RWPE1 (cell line): ENCODE results near the gene NUAK1.

Source experiments
- CTCF ChIA-PET: fragments of 350-600 bp; sonication (Branson Sonifier 250); formaldehyde crosslinking; extraction: SDS; loops from one replicate; lab custom pipeline; 2021; lab: Yijun Ruan, JAX
- POLR2A ChIA-PET: fragments of 400-600 bp; formaldehyde crosslinking; extraction: SDS; loops from one replicate; lab custom pipeline; 2020; ENCODE audit warnings: antibody characterized with exemption; ENCODE audit not compliant: low non-redundant PET; lab: Yijun Ruan, JAX
- DNase-seq: peaks from one replicate; pipeline ENCODE4 v3.0.0; 2012; ENCODE audit warnings: low spot score
- H3K27ac ChIP-seq: fragments of 450-650 bp; 2 replicates; pipeline ENCODE4 v1.5.1; 2017
- TF ChIP-seq, protein P1 (sequence below): fragments of 450-650 bp; conservative IDR thresholded peaks from 2 replicates; pipeline ENCODE4 v1.5.1; 2017; ENCODE audit warnings: low read depth, mild to moderate bottlenecking

NUAK1 gene

DNA sequence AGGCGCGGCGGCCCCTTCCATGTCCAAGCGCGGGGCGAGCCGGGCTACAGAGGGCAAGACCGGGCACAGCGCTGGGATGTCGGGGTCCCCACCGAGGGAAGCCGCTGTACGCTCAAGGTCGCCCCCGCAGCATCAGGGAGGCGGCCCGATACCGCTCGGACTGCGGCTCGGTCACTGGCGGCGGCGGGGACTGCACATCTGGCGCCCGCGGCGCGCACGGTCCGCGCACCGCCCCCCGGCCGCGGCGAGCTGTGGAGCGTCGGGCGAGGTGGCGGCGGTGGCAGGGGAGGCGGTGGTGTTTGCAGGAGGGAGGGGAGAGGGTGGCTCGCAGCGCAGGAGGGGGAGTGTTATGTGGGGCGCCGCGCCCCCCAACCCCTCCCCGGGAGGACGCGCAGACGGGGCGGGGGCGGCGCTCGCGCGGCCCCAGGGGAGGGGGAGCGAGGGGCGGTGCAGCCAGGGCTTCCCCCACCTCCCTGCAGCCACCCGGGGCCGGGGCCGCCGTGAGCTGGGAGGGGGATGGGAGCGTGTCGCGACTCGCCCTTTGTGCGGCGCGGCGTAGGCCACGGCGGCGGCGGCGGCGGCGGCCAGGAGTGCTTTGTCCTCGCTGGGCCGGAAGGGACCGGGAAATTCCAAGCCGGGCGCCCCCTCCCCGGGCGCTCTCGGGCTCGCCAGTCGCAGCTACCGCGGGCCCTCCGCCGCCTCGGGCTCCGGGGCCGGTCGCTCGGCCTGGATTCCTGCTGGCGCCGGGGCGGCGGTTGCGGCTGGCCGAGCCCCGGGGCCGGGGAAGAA, at the start of gene NUAK1:
Gene NUAK1 (minus strand): TSS at position 322 of the 789 bp plus-strand sequence. CDS start 301 bp downstream, at position 21.
- POLR2A ChIA-PET, result no interaction called here
- TF ChIP-seq, protein P1, sequence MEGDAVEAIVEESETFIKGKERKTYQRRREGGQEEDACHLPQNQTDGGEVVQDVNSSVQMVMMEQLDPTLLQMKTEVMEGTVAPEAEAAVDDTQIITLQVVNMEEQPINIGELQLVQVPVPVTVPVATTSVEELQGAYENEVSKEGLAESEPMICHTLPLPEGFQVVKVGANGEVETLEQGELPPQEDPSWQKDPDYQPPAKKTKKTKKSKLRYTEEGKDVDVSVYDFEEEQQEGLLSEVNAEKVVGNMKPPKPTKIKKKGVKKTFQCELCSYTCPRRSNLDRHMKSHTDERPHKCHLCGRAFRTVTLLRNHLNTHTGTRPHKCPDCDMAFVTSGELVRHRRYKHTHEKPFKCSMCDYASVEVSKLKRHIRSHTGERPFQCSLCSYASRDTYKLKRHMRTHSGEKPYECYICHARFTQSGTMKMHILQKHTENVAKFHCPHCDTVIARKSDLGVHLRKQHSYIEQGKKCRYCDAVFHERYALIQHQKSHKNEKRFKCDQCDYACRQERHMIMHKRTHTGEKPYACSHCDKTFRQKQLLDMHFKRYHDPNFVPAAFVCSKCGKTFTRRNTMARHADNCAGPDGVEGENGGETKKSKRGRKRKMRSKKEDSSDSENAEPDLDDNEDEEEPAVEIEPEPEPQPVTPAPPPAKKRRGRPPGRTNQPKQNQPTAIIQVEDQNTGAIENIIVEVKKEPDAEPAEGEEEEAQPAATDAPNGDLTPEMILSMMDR, result no peak
- peak within 1 kb of the TSS; percentile 91 for H3K27ac ChIP-seq
- DNase-seq, result peak; percentile 20
- CTCF ChIA-PET, result interaction anchor here (0.7 to 4.3 kb wide), 4 partner anchors 10 to 718 kb away, joined by 3 to 23 read pairs (median 4); no protein-coding TSS in a partner anchor

DNA sequence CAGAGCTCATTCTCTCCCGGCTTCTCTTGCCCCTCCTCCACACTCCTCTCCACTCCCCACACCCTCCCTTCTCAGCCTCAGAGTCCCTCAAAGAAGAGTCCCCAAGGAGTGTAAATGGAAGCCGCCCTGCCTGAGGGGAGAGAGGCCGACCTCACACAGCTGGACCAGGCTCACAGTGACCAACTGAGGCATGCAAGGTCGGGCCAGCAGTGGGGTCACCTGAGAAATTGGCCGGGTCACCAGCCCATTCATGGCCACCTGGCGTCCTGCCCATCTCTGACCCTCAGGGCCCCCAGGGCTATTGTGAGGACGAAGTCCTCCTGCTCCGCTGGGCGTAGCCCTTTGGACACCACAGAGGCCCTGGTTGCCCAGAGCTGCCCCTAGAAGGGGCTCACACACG, 49.5 kb upstream of the NUAK1 start:
- TF ChIP-seq, protein P1, result no peak
- POLR2A ChIA-PET, result no interaction called here
- CTCF ChIA-PET, result no interaction called here
- no peak overlapping the region for H3K27ac ChIP-seq
- DNase-seq, result no peak

DNA sequence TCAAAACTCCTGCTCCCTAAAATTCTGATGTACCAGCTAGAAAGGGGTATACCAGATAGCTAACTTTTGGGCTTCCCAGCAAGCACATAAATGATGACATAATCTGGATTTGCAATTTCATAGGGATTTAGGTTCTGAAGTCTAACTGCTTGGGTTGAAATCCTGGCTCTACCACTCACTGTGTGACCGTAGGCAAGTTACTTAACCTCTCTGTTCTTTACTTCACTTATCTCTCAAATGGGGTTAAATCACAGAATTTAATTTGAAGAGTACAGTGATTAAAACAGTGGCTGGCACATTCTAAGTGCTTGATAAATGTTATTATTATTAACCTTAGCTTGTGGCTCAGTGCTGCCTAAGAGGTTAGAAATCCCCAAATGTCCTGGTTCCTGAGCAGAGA, 49.1 kb upstream of the NUAK1 start:
- POLR2A ChIA-PET, result no interaction called here
- CTCF ChIA-PET, result no interaction called here
- TF ChIP-seq, protein P1, result no peak
- DNase-seq, result no peak
- H3K27ac ChIP-seq, result no peak overlapping the region

DNA sequence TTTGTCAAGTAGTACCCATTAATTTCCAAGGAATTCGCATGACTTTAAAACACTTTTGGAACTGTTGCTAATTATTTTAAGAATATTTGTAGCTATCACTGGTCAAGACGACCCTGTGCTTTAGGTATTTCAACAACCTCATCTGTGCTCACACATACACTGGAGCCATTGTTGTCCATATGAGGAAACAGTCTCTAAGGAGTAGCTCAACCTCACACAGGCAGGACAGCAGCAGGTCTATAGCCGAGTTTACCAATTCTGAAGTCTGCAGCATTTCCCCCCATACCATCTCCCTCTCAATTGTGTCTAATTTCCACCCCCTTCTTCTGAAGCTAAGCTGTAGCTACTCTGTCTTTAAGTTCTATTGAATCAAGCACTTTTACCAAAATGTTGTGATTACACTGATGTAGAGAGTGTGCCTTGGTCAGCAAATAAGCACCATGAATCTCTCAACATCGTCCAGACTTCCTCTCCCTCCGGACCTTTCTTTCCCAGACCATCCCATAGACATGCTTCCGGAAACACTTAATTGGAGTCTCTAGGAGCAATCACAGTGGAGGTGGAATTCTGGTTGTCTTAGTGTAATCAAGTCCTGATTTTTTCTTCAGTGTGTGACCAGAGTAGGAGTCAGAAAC, 48.5 kb upstream of the NUAK1 start:
- DNase-seq, result no peak
- TF ChIP-seq, protein P1, result no peak
- no peak overlapping the region for H3K27ac ChIP-seq
- CTCF ChIA-PET, result interaction anchor here (0.6 to 0.8 kb wide), 3 partner anchors 40 to 874 kb away, joined by 4 to 5 read pairs (median 4); no protein-coding TSS in a partner anchor
- POLR2A ChIA-PET, result no interaction called here

DNA sequence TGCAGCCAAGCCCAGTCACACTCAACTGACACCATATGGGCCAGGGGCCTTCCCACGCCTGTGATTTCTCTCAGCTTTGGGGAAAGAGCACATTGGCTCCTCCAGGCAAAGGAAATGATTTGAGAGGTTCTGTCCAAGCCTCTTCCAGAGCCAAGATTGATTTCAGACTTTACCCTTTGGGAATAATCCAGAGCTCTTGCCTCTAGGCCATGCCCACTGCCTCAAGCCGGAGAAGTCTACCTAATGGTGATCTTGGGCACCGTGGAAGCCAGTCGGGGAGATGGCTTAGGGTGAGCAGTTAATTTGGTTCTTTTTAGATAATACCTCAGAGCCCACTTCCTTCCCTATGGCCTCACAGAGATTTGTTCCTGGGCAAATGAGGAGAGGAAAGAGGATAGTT, 45.0 kb upstream of the NUAK1 start:
- TF ChIP-seq, protein P1, result no peak
- ChIA-PET CTCF (no interaction called here), POLR2A (no interaction called here)
- DNase-seq, result no peak
- no peak overlapping the region for H3K27ac ChIP-seq

DNA sequence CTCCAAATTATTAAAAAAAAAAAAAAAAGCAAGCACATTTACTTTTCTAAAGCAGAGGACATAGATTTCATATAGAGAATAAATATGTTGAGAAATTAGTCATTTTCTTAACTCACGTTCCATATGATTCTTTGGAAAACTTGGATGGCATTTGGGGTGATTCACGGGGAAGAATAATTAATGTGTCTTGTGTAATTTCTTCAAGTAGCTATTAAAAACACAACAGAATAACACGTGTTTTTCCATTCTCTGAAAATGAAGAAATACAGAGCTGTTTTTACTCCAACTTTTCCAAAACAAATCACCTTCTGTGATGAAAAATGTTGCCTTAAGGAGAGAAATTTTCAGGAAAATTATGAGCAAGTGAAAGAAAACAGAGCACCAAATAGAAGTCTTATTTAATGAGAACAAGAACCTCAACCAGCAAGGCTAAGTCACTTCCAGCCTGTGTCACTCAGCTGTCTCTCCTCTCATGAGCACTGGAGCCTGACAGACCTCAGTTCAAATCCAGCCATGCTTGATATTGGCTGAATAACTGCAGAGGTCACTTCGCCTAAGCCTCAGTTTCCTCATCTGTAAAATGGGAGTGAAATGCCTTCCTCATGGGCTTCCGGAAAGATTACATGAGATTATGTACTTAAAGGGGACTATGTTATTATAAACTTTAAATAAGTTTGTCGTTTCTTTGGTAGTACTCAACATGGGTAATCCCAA, 42.8 kb upstream of the NUAK1 start:
- POLR2A ChIA-PET, result no interaction called here
- CTCF ChIA-PET, result interaction anchor here (0.6 kb wide), 4 partner anchors 42 to 687 kb away, joined by 4 to 7 read pairs (median 4); no protein-coding TSS in a partner anchor

More for the DNA sequence above, 42.8 kb upstream of the NUAK1 start:
- DNase-seq, result no peak
- no peak overlapping the region for H3K27ac ChIP-seq
- TF ChIP-seq, protein P1, result no peak
